Lower leg skin (tissue), 4 donors: ENCODE measurements around the gene FYCO1. TPM values are rescaled to one million over a fixed set of nuclear protein-coding genes. Genes with fewer than 3 reads are reported as not detected.

Experiments
- DNase-seq, 2 donors: peaks; one replicate each; pipeline ENCODE4 v3.0.0-alpha.2; 2019; ENCODE audit warnings: low spot score in 2 of 2
- H3K4me3 ChIP-seq: fragments of 200-600 bp; sonication (generic); 2 replicates; pipeline ENCODE4 v1.5.1; 2017; ENCODE audit warnings: mild to moderate bottlenecking, low read depth; ENCODE audit not compliant: poor library complexity, severe bottlenecking
- CTCF ChIP-seq, 3 donors: fragments of 450-650 bp; IDR thresholded peaks; one replicate each; pipeline ENCODE4 v1.5.1; 2016; ENCODE audit warnings: antibody characterized with exemption in 3 of 3, mild to moderate bottlenecking in 3 of 3, moderate library complexity in 2 of 3
- POLR2A ChIP-seq, 2 donors: fragments of 450-650 bp; IDR thresholded peaks; one replicate each; pipeline ENCODE4 v1.6.1; 2016 to 2017; ENCODE audit warnings: antibody characterized with exemption in 2 of 2, mild to moderate bottlenecking in 1 of 2, moderate library complexity in 1 of 2
- WGBS, 2 donors: methylation state at CpG; one replicate each; pipeline ENCODE4 v1.1.5; 2018; 5-methylcytosine and 5-hydroxymethylcytosine counted together
- intact Hi-C: fragments of 100-400 bp; cut with DNase I; formaldehyde crosslinking; loops from one replicate; pipeline ENCODE4 v1.15.0; 2023; ENCODE audit warnings: low total_unique reads
- total RNA-seq, 4 donors: library from RNA; depleted of rRNA; stranded (reverse); fragments of >200 nt; gene quantifications; one replicate each; pipeline ENCODE4 v1.1.0, GENCODE V29; 2016

FYCO1 gene
- total RNA-seq, 4 donors from 2014 or later = 35.0 to 57.0 (median 51.3) TPM

- no peak for TF ChIP-seq CTCF (IDR thresholded peaks at IDR 0.05)
- DNase-seq = no peak
- WGBS, 2 donors = 60 to 73% methylated on average over 5 of the region's 5 CpGs
- intact Hi-C loops = no loop called here
- H3K4me3 ChIP-seq = no peak overlapping the region
Measured at GRCh38 chr3:45895686-45896468, 99.7 kb downstream of the FYCO1 start.

GRCh38 chr3:45894015-45894414 lies 101.6 kb downstream of the FYCO1 start:
- WGBS, 2 donors = 67 to 72% methylated on average over 6 of the region's 6 CpGs
- no peak for TF ChIP-seq CTCF (IDR thresholded peaks at IDR 0.05)
- no peak for TF ChIP-seq POLR2A (IDR thresholded peaks at IDR 0.05)
- no peak overlapping the region for H3K4me3 ChIP-seq
- DNase-seq = no peak
- intact Hi-C loops = no loop called here

- intact Hi-C loops = no loop called here
- TF ChIP-seq CTCF (IDR thresholded peaks at IDR 0.05) = no peak
- no peak for TF ChIP-seq POLR2A (IDR thresholded peaks at IDR 0.05)
- WGBS, 2 donors = 98 to 100% methylated on average over 1 of the region's 1 CpG
- H3K4me3 ChIP-seq = no peak overlapping the region
- DNase-seq = no peak
Measured at GRCh38 chr3:45892161-45892560, 103.5 kb downstream of the FYCO1 start.

GRCh38 chr3:45890405-45890804 lies 105.2 kb downstream of the FYCO1 start:
- intact Hi-C loops = no loop called here
- 26 to 34% methylated on average over 3 of the region's 3 CpGs for WGBS, 2 donors
- no peak overlapping the region for H3K4me3 ChIP-seq
- TF ChIP-seq CTCF (IDR thresholded peaks at IDR 0.05) = no peak
- TF ChIP-seq POLR2A (IDR thresholded peaks at IDR 0.05) = no peak
- no peak for DNase-seq

- WGBS, 2 donors = 72 to 74% methylated on average over 4 of the region's 4 CpGs
- DNase-seq = no peak
- TF ChIP-seq POLR2A (IDR thresholded peaks at IDR 0.05) = no peak
- no peak for TF ChIP-seq CTCF (IDR thresholded peaks at IDR 0.05)
- H3K4me3 ChIP-seq = no peak overlapping the region
- intact Hi-C loops = no loop called here
Measured at GRCh38 chr3:45889337-45889736, 106.3 kb downstream of the FYCO1 start.
